Fibroblast of pulmonary artery (primary cell): ENCODE data around the gene DTX3.
"Not testable (repeated sequence)": the region's sequence is repeated elsewhere in the genome, so short reads cannot be mapped to it uniquely, and the experiment has no call there.

ENCODE experiments used
- DNase-seq: peaks from one replicate; pipeline ENCODE4 v3.0.0-alpha.2; 2010; ENCODE audit warnings: low read depth
- H3K4me3 ChIP-seq: replicated peaks from 2 replicates; pipeline ENCODE4 v1.5.1; 2011; ENCODE audit warnings: low read depth, mild to moderate bottlenecking, control low read depth, low read length, moderate library complexity
- TF ChIP-seq, protein P1 (sequence below): IDR thresholded peaks from 2 replicates; pipeline ENCODE4 v1.5.1; 2011; ENCODE audit warnings: mild to moderate bottlenecking, control low read depth, low read length, inconsistent platforms; ENCODE audit errors: missing control alignments

The DTX3 gene, protein sequence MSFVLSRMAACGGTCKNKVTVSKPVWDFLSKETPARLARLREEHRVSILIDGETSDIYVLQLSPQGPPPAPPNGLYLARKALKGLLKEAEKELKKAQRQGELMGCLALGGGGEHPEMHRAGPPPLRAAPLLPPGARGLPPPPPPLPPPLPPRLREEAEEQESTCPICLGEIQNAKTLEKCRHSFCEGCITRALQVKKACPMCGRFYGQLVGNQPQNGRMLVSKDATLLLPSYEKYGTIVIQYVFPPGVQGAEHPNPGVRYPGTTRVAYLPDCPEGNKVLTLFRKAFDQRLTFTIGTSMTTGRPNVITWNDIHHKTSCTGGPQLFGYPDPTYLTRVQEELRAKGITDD

GRCh38 chr12:57604454-57604991, at the start of gene DTX3:
DTX3 (plus strand) TSS chr12:57604824; CDS start chr12:57606518, 1,694 bp downstream.
- H3K4me3 ChIP-seq = peak within 1 kb of the TSS; percentile 69
- no peak for DNase-seq
- TF ChIP-seq, protein P1, sequence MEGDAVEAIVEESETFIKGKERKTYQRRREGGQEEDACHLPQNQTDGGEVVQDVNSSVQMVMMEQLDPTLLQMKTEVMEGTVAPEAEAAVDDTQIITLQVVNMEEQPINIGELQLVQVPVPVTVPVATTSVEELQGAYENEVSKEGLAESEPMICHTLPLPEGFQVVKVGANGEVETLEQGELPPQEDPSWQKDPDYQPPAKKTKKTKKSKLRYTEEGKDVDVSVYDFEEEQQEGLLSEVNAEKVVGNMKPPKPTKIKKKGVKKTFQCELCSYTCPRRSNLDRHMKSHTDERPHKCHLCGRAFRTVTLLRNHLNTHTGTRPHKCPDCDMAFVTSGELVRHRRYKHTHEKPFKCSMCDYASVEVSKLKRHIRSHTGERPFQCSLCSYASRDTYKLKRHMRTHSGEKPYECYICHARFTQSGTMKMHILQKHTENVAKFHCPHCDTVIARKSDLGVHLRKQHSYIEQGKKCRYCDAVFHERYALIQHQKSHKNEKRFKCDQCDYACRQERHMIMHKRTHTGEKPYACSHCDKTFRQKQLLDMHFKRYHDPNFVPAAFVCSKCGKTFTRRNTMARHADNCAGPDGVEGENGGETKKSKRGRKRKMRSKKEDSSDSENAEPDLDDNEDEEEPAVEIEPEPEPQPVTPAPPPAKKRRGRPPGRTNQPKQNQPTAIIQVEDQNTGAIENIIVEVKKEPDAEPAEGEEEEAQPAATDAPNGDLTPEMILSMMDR = no peak

DNA sequence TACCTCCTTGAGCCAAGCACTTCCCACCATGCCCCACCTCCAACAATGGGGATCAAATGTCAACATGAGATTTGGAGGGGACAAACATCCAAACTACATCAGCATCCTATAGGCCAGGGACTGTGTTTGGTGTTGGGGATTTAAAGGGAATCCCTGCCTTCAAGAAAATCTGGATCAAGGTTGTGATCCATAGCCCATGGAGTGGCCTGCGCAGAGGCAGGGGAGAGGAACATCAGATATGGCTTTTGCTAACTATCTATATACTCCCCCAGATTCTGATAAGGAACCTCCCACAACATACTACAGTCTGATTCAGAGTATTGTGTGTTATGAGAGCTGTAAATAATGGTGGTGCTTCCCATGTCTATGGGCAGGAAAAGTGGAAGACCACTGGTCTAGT, 49.7 kb upstream of the DTX3 start:
- no peak overlapping the region for H3K4me3 ChIP-seq
- DNase-seq = no peak
- TF ChIP-seq, protein P1 = no peak

DNA sequence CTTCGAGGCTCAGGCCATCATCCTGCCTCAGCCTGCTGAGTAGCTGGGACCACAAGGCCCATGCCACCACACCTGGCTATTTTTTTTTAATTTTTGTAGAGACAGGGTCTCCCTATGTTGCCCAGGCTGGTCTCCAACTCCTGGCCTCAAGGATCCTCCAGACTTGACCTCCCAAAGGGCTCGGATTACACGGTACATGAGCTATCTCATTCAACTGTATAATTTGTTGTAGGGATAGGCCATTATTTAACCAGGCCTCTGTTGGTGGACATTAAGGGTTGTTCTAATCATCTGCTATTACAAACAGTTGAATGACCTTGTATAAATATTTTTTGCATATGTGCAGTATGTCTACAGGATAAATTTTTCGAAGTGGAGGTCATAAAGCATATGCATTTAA, 45.8 kb upstream of the DTX3 start:
- DNase-seq = no peak
- no peak overlapping the region for H3K4me3 ChIP-seq
- TF ChIP-seq, protein P1 = no peak

DNA sequence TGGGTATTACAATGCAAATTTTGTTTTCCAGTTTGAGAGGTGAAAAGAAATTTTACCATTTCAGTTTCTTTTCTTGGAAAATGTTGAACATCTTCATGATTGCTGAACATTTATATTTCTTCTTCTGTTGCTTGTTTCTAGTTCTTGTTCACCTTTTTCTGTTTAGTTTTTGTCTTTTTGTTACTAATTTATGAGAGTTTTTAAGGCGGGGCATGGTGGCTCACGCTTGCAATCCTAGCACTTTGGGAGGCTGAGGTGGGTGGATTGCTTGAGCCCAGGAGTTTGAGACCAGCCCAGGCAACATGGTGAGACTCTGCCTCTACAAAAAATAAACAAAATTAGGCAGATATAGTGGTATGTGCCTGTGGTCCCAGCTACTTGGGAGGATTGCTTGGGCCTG, 44.1 kb upstream of the DTX3 start:
- DNase-seq = no peak
- TF ChIP-seq, protein P1 = no peak
- no peak overlapping the region for H3K4me3 ChIP-seq

- H3K4me3 ChIP-seq = not testable (repeated sequence)
- DNase-seq = peak; percentile 20
Observed at GRCh38 chr12:57561117-57561516, 43.5 kb upstream of the DTX3 start.

DNA sequence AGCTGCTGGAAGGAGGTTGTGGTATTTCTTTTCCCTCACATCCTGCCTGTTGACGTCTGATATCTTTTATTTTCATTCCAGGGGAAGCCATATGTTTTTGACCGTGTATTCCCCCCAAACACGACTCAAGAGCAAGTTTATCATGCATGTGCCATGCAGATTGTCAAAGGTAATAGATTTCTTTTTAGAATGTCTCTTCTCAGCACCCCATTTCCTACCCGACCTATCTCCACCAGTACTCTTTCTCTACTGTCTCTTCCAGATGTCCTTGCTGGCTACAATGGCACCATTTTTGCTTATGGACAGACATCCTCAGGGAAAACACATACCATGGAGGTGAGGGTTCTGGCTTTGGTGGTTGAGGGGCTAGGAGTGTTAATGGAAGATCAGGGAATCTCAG, 41.3 kb upstream of the DTX3 start:
- DNase-seq = no peak
- TF ChIP-seq, protein P1 = no peak
- H3K4me3 ChIP-seq = no peak overlapping the region

DNA sequence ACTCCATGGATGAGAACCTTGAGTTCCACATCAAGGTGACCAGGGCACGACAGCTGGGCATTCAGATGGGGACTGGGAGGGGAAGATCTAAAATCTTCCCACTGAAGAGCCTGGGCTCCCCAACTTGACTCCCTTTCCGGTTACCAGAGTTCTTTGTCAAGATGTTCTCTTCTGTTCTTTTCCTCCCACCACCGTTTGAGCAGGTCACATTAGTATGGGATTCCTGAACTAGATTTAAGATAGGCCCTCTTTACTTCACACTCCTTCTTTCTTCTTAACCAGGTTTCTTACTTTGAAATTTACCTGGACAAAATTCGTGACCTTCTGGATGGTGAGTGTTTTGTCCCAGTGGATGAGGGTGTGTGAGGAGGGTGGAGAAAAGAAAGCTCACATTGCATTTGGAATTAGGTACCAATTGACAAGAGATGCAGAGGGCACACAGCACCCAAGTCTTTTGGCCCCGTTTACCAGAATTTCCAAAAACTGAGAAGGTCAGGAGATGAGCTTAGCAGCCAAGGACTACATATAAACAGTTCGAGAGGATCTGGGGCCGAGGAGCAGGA, 40.4 kb upstream of the DTX3 start:
- DNase-seq = no peak
- no peak overlapping the region for H3K4me3 ChIP-seq
- TF ChIP-seq, protein P1 = no peak
